Measurements from ENCODE around the gene GATA6. TPM values are rescaled to one million over a fixed set of nuclear protein-coding genes. Genes with fewer than 3 reads are reported as not detected.

GATA6 gene
- total and polyA plus RNA-seq, 2 of the 8 experiments (the other 6 are each of a cell fraction or from before 2014, with no cell fraction given): 0.09 TPM; not detected in 1

- Histone ChIP-seq H3K18ac (ENCODE audit: extremely low read depth, low read length) (no peak overlapping the region), H2AK5ac (ENCODE audit: low read depth, low read length) (no peak overlapping the region), H2BK12ac (ENCODE audit: low read depth, low read length) (no peak overlapping the region), H3K79me1 (ENCODE audit: low read depth, low read length) (no peaks in the 10 kb centered on the region), H2BK120ac (replicated peaks; ENCODE audit: low read depth, low read length) (no peak overlapping the region), H3K56ac (replicated peaks; ENCODE audit: insufficient read length, low read depth, low read length) (no peak overlapping the region), H3K79me2 (ENCODE audit: control insufficient read depth in 1 of 2, insufficient read depth in 2 of 2, low read length in 2 of 2) (no peaks in the 10 kb centered on the region), H4K8ac (ENCODE audit: extremely low read depth, insufficient read depth, low read length) (no peak overlapping the region), H3K4me1 (replicated peaks in 1 of 4; ENCODE audit: control insufficient read depth in 3 of 4, insufficient read depth in 4 of 4, low read length in 3 of 4) (peaks cover 0 to 19% (median 8%) of the 10 kb centered on the region in 4 experiments; a peak in 5 of 7 replicates), H2BK15ac (ENCODE audit: low read length) (no peak overlapping the region), H3K14ac (ENCODE audit: insufficient read length) (no peak overlapping the region), H3K4me2 (ENCODE audit: insufficient read depth in 1 of 2, low read depth in 2 of 2, low read length in 2 of 2) (peak overlapping the region; percentile 67 to 73), H3K27me3 (replicated peaks in 1 of 4; ENCODE audit: control insufficient read depth in 3 of 4, extremely low read depth in 1 of 4, insufficient read depth in 3 of 4, low read length in 3 of 4) (peaks cover 65 to 87% (median 82%) of the 10 kb centered on the region in 4 experiments), H3K23ac (ENCODE audit: insufficient read length) (no peak overlapping the region), H3K9ac (replicated peaks in 1 of 4; ENCODE audit: extremely low read depth in 1 of 4, low read depth in 3 of 4, low read length in 3 of 4) (no peak overlapping the region), H2AFZ (ENCODE audit: low read length) (no peak overlapping the region), H4K91ac (replicated peaks; ENCODE audit: insufficient read length, low read length) (no peak overlapping the region), H4K20me1 (replicated peaks in 1 of 2; ENCODE audit: control insufficient read depth in 1 of 2, insufficient read depth in 2 of 2, low read length in 2 of 2) (peaks cover 13 to 16% of the 10 kb centered on the region in 2 experiments), H3K4ac (replicated peaks; ENCODE audit: insufficient read length, low read depth, low read length) (no peak overlapping the region), H3K23me2 (ENCODE audit: low read depth, low read length) (peaks cover 13% of the 10 kb centered on the region; the same call in 1 of the 2 replicates), H3K4me3 (ENCODE audit: extremely low read depth in 1 of 4, insufficient read depth in 2 of 4, low read depth in 3 of 4, low read length in 4 of 4) (peak overlapping the region; percentile 14 to 59 (median 24); a peak in 7 of 8 replicates), H3K9me3 (ENCODE audit: insufficient read depth in 2 of 2, low read depth in 1 of 2, low read length in 1 of 2) (no peaks in the 10 kb centered on the region), H4K5ac (ENCODE audit: insufficient read length, low read depth, low read length) (no peak overlapping the region), H2BK5ac (ENCODE audit: low read depth, low read length) (no peak overlapping the region), H2BK20ac (ENCODE audit: low read length) (no peak overlapping the region), H3K27ac (ENCODE audit: low read depth, low read length) (no peak overlapping the region), H3K36me3 (ENCODE audit: control insufficient read depth in 2 of 4, insufficient read depth in 4 of 4, low read length in 3 of 4) (peaks cover 0 to 6% (median 0%) of the 10 kb centered on the region in 4 experiments; a peak in 1 of 8 replicates)
- FAIRE-seq (no peak), DNase-seq (ENCODE audit: low read depth in 1 of 2, low spot score in 2 of 2) (peak in 1 of 2 experiments; percentile 73)
- ChIA-PET CTCF (ENCODE audit: partially characterized antibody) (interaction anchor here (0.6 to 1.1 kb wide), 2 partner anchors 10 to 20 kb away, joined by 3 to 4 read pairs; no protein-coding TSS in a partner anchor), POLR2A (ENCODE audit: partially characterized antibody) (interaction anchor here (1.2 kb wide), 1 partner anchor 9 kb away, joined by 5 read pairs; no protein-coding TSS in a partner anchor)
- WGBS, 2 experiments (ENCODE audit: extremely low coverage in 1 of 2, insufficient coverage in 1 of 2, insufficient read length in 1 of 2, insufficient replicate concordance in 2 of 2, low coverage in 1 of 2, low lambda C conversion rate in 2 of 2, missing lambda C conversion rate in 1 of 2): 0% methylated on average over 48 of the region's 50 CpGs; no CpG with 5 or more reads in 1 of the 2 experiments
- no peak for TF ChIP-seq CEBPB (IDR thresholded peaks at IDR 0.05; ENCODE audit: low read depth, low read length)
- peak; percentile 19; the same call in 1 of the 2 replicates for TF ChIP-seq YY1 (IDR thresholded peaks at IDR 0.05; ENCODE audit: low read depth, low read length)
- TF ChIP-seq EZH2 (IDR thresholded peaks at IDR 0.05; ENCODE audit: low read depth, low read length, severe bottlenecking): peak; percentile 84
Measured at GRCh38 chr18:22165049-22165602, 4.3 kb upstream of the GATA6 start.
